Tongue (tissue), 2 donors: ENCODE data around the gene PPP2R2C. TPM values are rescaled to one million over a fixed set of nuclear protein-coding genes. Genes with fewer than 3 reads are reported as not detected.

Experiments
- DNase-seq: peaks from one replicate; pipeline ENCODE4 v3.0.0-alpha.2; 2015
- total RNA-seq: library from RNA; depleted of rRNA; stranded (reverse); fragments of >200 nt; gene quantifications from one replicate; pipeline ENCODE4 v1.2.3, GENCODE V29; 2014

Gene PPP2R2C
- total RNA-seq, 1 donor from 2014 or later, result 8.8 TPM

- no peak for DNase-seq
Measured at GRCh38 chr4:6447672-6448171, 24.7 kb downstream of the PPP2R2C start.

- peak; percentile 15 for DNase-seq
Measured at GRCh38 chr4:6446538-6447451, 25.6 kb downstream of the PPP2R2C start.

GRCh38 chr4:6446130-6446482 is 26.3 kb downstream of the PPP2R2C start:
- no peak for DNase-seq

GRCh38 chr4:6445403-6446129 is 26.8 kb downstream of the PPP2R2C start:
- no peak for DNase-seq

- DNase-seq, result no peak
Measured at GRCh38 chr4:6444582-6444981, 27.8 kb downstream of the PPP2R2C start.

GRCh38 chr4:6443035-6444023 is 29.1 kb downstream of the PPP2R2C start:
- DNase-seq, result no peak

- no peak for DNase-seq
Measured at GRCh38 chr4:6442555-6442954, 29.9 kb downstream of the PPP2R2C start.

GRCh38 chr4:6441758-6442157 is 30.7 kb downstream of the PPP2R2C start:
- DNase-seq, result no peak

- no peak for DNase-seq
Measured at GRCh38 chr4:6441202-6441582, 31.2 kb downstream of the PPP2R2C start.

- no peak for DNase-seq
Measured at GRCh38 chr4:6440506-6441201, 31.8 kb downstream of the PPP2R2C start.

- DNase-seq, result no peak
Measured at GRCh38 chr4:6439120-6439762, 33.2 kb downstream of the PPP2R2C start.

GRCh38 chr4:6437826-6438238 is 34.6 kb downstream of the PPP2R2C start:
- no peak for DNase-seq

- DNase-seq, result no peak
Measured at GRCh38 chr4:6435010-6435409, 37.4 kb downstream of the PPP2R2C start.

GRCh38 chr4:6430927-6431326 is 41.5 kb downstream of the PPP2R2C start:
- DNase-seq, result no peak

GRCh38 chr4:6427439-6428090 is 44.8 kb downstream of the PPP2R2C start:
- no peak for DNase-seq

GRCh38 chr4:6426571-6427438 is 45.6 kb downstream of the PPP2R2C start:
- no peak for DNase-seq

GRCh38 chr4:6425911-6426310 is 46.5 kb downstream of the PPP2R2C start:
- no peak for DNase-seq

- DNase-seq, result no peak
Measured at GRCh38 chr4:6425336-6425735, 47.1 kb downstream of the PPP2R2C start.

GRCh38 chr4:6424425-6424824 is 48.0 kb downstream of the PPP2R2C start:
- DNase-seq, result no peak
